Activated CD8-positive, alpha-beta memory T cell treated with anti-CD3 and anti-CD28 coated beads, Interleukin-2, amount 10 ng/mL, durations not matched to agents 7 days and 5 days (primary cell): Measurements from ENCODE around the gene ALG12. TPM values are rescaled to one million over a fixed set of nuclear protein-coding genes. Genes with fewer than 3 reads are reported as not detected.

ENCODE experiments used
- ATAC-seq: fragments of 150-1000 bp; cut with Tn5 transposase; one replicate; pipeline ENCODE4 v1.10.0; 2021; ENCODE audit warnings: moderate library complexity
- CTCF ChIA-PET: fragments of 350-600 bp; sonication (Branson Sonifier 250); formaldehyde crosslinking; loops from one replicate; lab custom pipeline; 2021; ENCODE audit warnings: antibody characterized with exemption; lab: Charles Lee
- DNase-seq: peaks from one replicate; pipeline ENCODE4 v3.0.0-alpha.2; 2020
- H3K27ac Mint-ChIP-seq: one replicate; pipeline ENCODE4 v1.8.0; 2021; ENCODE audit warnings: mild to moderate bottlenecking, mixed read lengths
- H3K27me3 Mint-ChIP-seq: one replicate; pipeline ENCODE4 v1.8.0; 2021; ENCODE audit warnings: mixed read lengths
- H3K36me3 Mint-ChIP-seq: one replicate; pipeline ENCODE4 v1.8.0; 2021; ENCODE audit warnings: mild to moderate bottlenecking, mixed read lengths
- H3K4me1 Mint-ChIP-seq: one replicate; pipeline ENCODE4 v1.8.0; 2021; ENCODE audit warnings: mixed read lengths
- H3K4me3 Mint-ChIP-seq: one replicate; pipeline ENCODE4 v1.8.0; 2021; ENCODE audit warnings: mild to moderate bottlenecking, moderate library complexity, mixed read lengths
- H3K9me3 Mint-ChIP-seq: one replicate; pipeline ENCODE4 v1.8.0; 2022; ENCODE audit warnings: low read depth, mixed read lengths
- total RNA-seq, 2 experiments: library from RNA; stranded (reverse); gene quantifications; one replicate each; pipeline ENCODE4 v1.2.3, GENCODE V29; 2021

Gene ALG12
- total RNA-seq, 2 experiments from 2014 or later = 16.8 to 18.8 TPM

- CTCF ChIA-PET = interaction anchor here (1.2 kb wide), 1 partner anchor 136 kb away, joined by 3 read pairs; no protein-coding TSS in a partner anchor
- no peak for ATAC-seq
Observed at GRCh38 chr22:49903322-49904039, 14.8 kb downstream of the ALG12 start.

GRCh38 chr22:49901457-49901856 lies 16.8 kb downstream of the ALG12 start:
- Mint-ChIP-seq H3K27ac (no peak overlapping the region), H3K27me3 (no peaks in the 10 kb centered on the region), H3K4me3 (no peak overlapping the region), H3K4me1 (peaks cover 4% of the 10 kb centered on the region), H3K9me3 (peaks cover 7% of the 10 kb centered on the region), H3K36me3 (peaks cover 43% of the 10 kb centered on the region)
- CTCF ChIA-PET = no interaction called here
- ATAC-seq = no peak
- DNase-seq = no peak

More at GRCh38 chr22:49903322-49904039, 14.8 kb downstream of the ALG12 start:
- Mint-ChIP-seq H3K27ac (no peak overlapping the region), H3K27me3 (no peaks in the 10 kb centered on the region), H3K4me3 (no peak overlapping the region), H3K4me1 (peaks cover 4% of the 10 kb centered on the region), H3K36me3 (peaks cover 45% of the 10 kb centered on the region), H3K9me3 (peaks cover 7% of the 10 kb centered on the region)
- no peak for DNase-seq

DNA sequence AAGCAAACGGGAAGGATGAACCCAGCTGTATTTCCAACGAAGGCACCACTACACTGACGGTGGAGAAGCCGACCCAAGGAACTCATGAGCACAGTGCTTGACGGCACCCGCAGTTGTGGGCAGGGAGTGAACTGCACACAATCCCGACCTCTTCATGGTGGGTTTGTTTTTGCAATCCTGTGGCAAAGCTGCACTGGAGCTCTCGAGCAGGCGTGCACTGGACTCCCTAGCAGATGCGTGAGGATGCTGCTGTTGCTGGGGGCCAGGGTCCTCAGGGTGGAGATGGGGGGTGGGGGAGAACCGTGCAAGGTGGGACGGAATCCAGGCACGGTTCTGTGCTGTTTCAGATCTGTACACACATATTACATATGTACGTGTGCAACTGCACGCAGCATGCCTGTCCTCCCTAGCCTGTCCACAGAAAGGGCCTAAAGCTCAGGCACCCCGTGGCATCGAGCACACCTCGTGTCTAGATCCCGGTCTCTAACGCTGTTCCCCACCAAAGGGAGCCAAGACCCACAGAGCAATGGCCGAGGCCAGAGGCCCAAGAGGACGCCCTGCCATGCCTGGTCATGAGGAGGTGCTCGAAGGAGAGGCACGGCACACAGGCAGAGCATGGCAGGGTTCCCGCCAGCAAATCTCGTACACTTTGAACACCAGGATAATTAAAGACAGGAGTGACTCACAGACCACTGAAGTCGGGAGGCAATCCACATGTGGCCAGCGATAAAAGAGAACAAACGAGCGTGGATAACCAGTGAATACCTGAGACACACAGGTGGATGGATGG lies 17.6 kb downstream of the ALG12 start:
- H3K4me3 Mint-ChIP-seq = no peak overlapping the region
- peak overlapping the region; percentile 64 for H3K27ac Mint-ChIP-seq

DNA sequence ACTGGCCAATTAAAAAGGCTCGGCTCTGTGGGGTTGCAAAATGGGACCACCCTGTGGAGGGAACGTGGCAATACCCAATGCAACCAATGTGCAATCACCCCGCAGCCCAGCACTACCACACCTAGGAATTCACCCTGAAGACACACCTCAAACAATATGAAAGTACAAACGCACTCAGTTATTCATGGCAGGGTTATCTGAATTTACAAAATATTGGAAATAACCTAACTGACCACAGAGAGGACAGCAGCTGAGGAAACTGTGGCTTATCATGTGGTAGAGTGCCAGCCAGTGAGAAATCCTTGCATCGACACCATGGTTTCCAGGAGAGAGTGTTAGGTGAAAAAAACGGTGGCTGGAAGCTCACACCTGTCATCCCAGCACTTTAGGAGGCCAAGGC lies 18.7 kb downstream of the ALG12 start:
- Mint-ChIP-seq H3K27me3 (no peaks in the 10 kb centered on the region), H3K27ac (no peak overlapping the region), H3K4me1 (peaks cover 4% of the 10 kb centered on the region), H3K4me3 (no peak overlapping the region), H3K36me3 (peaks cover 38% of the 10 kb centered on the region), H3K9me3 (peaks cover 7% of the 10 kb centered on the region)
- no peak for ATAC-seq
- CTCF ChIA-PET = no interaction called here
- DNase-seq = no peak

More for the DNA sequence above, 17.6 kb downstream of the ALG12 start:
- ATAC-seq (no peak), DNase-seq (no peak)
- CTCF ChIA-PET = interaction anchor here (1.2 kb wide), 1 partner anchor 133 kb away, joined by 3 read pairs; no protein-coding TSS in a partner anchor
- peaks cover 43% of the 10 kb centered on the region for H3K36me3 Mint-ChIP-seq
- no peaks in the 10 kb centered on the region for H3K27me3 Mint-ChIP-seq
- H3K4me1 Mint-ChIP-seq = peaks cover 4% of the 10 kb centered on the region
- peaks cover 7% of the 10 kb centered on the region for H3K9me3 Mint-ChIP-seq

GRCh38 chr22:49897015-49897684 lies 21.1 kb downstream of the ALG12 start:
- H3K4me3 Mint-ChIP-seq = no peak overlapping the region

GRCh38 chr22:49896201-49896600 lies 22.0 kb downstream of the ALG12 start:
- no peak for ATAC-seq
- Mint-ChIP-seq H3K4me3 (no peak overlapping the region), H3K4me1 (peaks cover 6% of the 10 kb centered on the region), H3K9me3 (peaks cover 3% of the 10 kb centered on the region), H3K36me3 (peaks cover 30% of the 10 kb centered on the region), H3K27me3 (no peaks in the 10 kb centered on the region), H3K27ac (no peak overlapping the region)
- no peak for DNase-seq
- CTCF ChIA-PET = interaction anchor here (1.5 kb wide), 1 partner anchor 129 kb away, joined by 6 read pairs; no protein-coding TSS in a partner anchor

More at GRCh38 chr22:49897015-49897684, 21.1 kb downstream of the ALG12 start:
- CTCF ChIA-PET = interaction anchor here (0.7 to 1.5 kb wide), 2 partner anchors 89 to 130 kb away, joined by 3 to 6 read pairs; no protein-coding TSS in a partner anchor
- ATAC-seq = no peak
- peaks cover 7% of the 10 kb centered on the region for H3K9me3 Mint-ChIP-seq
- peaks cover 4% of the 10 kb centered on the region for H3K4me1 Mint-ChIP-seq
- H3K27me3 Mint-ChIP-seq = no peaks in the 10 kb centered on the region
- peaks cover 33% of the 10 kb centered on the region for H3K36me3 Mint-ChIP-seq
- H3K27ac Mint-ChIP-seq = no peak overlapping the region
- no peak for DNase-seq

GRCh38 chr22:49894322-49895054 lies 23.8 kb downstream of the ALG12 start:
- Mint-ChIP-seq H3K4me3 (no peak overlapping the region), H3K27ac (no peak overlapping the region), H3K4me1 (peaks cover 5% of the 10 kb centered on the region), H3K27me3 (no peaks in the 10 kb centered on the region), H3K9me3 (peaks cover 10% of the 10 kb centered on the region), H3K36me3 (peaks cover 41% of the 10 kb centered on the region)
- no peak for DNase-seq
- ATAC-seq = no peak
- CTCF ChIA-PET = no interaction called here

DNA sequence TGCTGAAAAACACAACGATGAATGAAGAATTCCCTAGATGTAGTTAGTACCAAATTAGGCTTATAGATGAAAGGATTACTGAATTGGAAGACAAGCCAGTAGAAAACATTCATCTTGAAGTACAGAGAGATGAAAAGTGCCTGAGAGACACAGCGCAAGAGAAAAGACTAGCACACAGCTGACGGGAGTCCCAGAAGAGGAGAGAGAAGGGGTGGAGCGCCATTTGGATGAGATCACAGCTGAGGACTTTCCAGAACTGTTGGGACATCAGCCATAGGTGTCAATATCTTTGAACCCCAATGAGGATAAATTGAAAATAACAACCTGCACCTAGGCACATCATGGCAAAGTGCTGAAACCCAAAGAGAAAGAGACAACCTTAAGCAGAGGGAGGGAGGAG lies 25.2 kb downstream of the ALG12 start:
- DNase-seq (no peak), ATAC-seq (no peak)
- H3K9me3 Mint-ChIP-seq = peaks cover 15% of the 10 kb centered on the region
- peaks cover 3% of the 10 kb centered on the region for H3K4me1 Mint-ChIP-seq
- no peak overlapping the region for H3K4me3 Mint-ChIP-seq
- CTCF ChIA-PET = interaction anchor here (1.3 kb wide), 1 partner anchor 125 kb away, joined by 3 read pairs; no protein-coding TSS in a partner anchor
- no peak overlapping the region for H3K27ac Mint-ChIP-seq
- peaks cover 52% of the 10 kb centered on the region for H3K36me3 Mint-ChIP-seq
- no peaks in the 10 kb centered on the region for H3K27me3 Mint-ChIP-seq

- DNase-seq (no peak), ATAC-seq (no peak)
- peaks cover 58% of the 10 kb centered on the region for H3K36me3 Mint-ChIP-seq
- no peaks in the 10 kb centered on the region for H3K27me3 Mint-ChIP-seq
- no peak overlapping the region for H3K4me3 Mint-ChIP-seq
- CTCF ChIA-PET = interaction anchor here (0.9 to 1.4 kb wide), 3 partner anchors 22 to 125 kb away, joined by 3 read pairs; partner anchors contain the start of gene ZBED4
- no peak overlapping the region for H3K27ac Mint-ChIP-seq
- H3K4me1 Mint-ChIP-seq = peaks cover 3% of the 10 kb centered on the region
- H3K9me3 Mint-ChIP-seq = peaks cover 17% of the 10 kb centered on the region
Observed at GRCh38 chr22:49892226-49892899, 25.9 kb downstream of the ALG12 start.

DNA sequence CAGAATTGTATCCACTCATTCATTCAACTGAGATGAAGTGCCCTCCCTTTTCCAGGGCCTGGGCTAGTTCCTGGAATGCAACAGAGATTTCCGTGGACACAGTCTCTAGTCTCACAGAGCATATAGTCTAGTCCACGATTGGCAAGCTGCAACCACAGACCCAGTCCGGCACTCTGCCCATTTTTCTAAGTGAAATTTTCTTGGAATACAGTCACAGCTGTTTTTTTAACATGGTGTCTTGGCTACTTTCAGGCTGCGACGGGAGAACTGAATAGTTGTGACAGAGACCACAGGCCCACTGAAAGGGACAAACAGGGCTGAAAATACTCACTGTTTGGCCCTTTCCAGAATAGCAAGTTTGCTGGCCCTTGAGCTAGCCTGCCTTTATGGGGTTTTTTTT lies 29.2 kb downstream of the ALG12 start:
- peaks cover 10% of the 10 kb centered on the region for H3K4me1 Mint-ChIP-seq
- CTCF ChIA-PET = interaction anchor here (1.1 to 1.4 kb wide), 2 partner anchors 122 to 141 kb away, joined by 3 to 4 read pairs; no protein-coding TSS in a partner anchor
- H3K36me3 Mint-ChIP-seq = peaks cover 81% of the 10 kb centered on the region
- H3K9me3 Mint-ChIP-seq = peaks cover 17% of the 10 kb centered on the region
- no peak overlapping the region for H3K4me3 Mint-ChIP-seq
- ATAC-seq (no peak), DNase-seq (no peak)
- no peak overlapping the region for H3K27ac Mint-ChIP-seq
- no peaks in the 10 kb centered on the region for H3K27me3 Mint-ChIP-seq

GRCh38 chr22:49887702-49888101 lies 30.5 kb downstream of the ALG12 start:
- CTCF ChIA-PET = no interaction called here
- H3K4me3 Mint-ChIP-seq = no peak overlapping the region
- H3K4me1 Mint-ChIP-seq = peaks cover 11% of the 10 kb centered on the region
- peaks cover 84% of the 10 kb centered on the region for H3K36me3 Mint-ChIP-seq
- ATAC-seq (no peak), DNase-seq (no peak)
- no peaks in the 10 kb centered on the region for H3K27me3 Mint-ChIP-seq
- H3K9me3 Mint-ChIP-seq = peaks cover 17% of the 10 kb centered on the region
- H3K27ac Mint-ChIP-seq = no peak overlapping the region

GRCh38 chr22:49887064-49887451 lies 31.2 kb downstream of the ALG12 start:
- H3K36me3 Mint-ChIP-seq = peaks cover 80% of the 10 kb centered on the region
- no peak overlapping the region for H3K27ac Mint-ChIP-seq
- ATAC-seq (no peak), DNase-seq (no peak)
- CTCF ChIA-PET = no interaction called here
- H3K4me1 Mint-ChIP-seq = peaks cover 16% of the 10 kb centered on the region
- peaks cover 17% of the 10 kb centered on the region for H3K9me3 Mint-ChIP-seq
- no peak overlapping the region for H3K4me3 Mint-ChIP-seq
- H3K27me3 Mint-ChIP-seq = no peaks in the 10 kb centered on the region
